ENCODE data around the gene NGF.
"Not testable (repeated sequence)": the region's sequence is repeated elsewhere in the genome, so short reads cannot be mapped to it uniquely, and the experiment has no call there.

NGF gene

DNA sequence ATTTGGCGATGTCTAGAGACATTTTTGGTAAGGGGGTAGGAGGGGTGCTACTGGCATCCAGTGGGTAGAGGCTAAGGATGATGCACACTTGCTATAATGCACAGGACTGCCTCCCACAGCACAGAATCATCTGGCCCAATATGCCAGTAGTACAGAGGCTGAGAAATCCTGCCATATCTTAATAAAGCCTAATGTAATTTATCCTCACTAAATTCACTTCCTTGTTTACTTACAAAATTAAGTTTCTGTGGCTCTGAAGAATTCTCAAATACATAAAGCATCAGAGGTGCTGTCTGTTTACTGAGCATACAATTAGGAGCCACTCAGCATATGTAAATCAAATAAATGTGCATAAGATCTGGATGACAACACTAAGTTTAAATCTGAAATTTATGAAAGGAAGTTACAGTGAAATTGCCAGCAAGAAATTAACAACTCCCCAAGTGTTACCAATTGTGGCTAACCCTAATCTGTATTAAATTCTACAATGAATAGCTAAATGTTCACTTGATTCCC, 26.5 kb downstream of the NGF start:
- Histone ChIP-seq H3K4me2 (ENCODE audit: low read depth, low read length) (no peak overlapping the region), H3K27ac (ENCODE audit: low read length) (no peak overlapping the region), H3K27me3 (replicated peaks; ENCODE audit: insufficient read depth, low read length) (no peaks in the 10 kb centered on the region), H3K9me2 (replicated peaks; ENCODE audit: insufficient read depth, low read length) (no peaks in the 10 kb centered on the region), H3K9me3 (replicated peaks; ENCODE audit: insufficient read depth, low read length) (no peaks in the 10 kb centered on the region), H2AFZ (ENCODE audit: low read length) (no peak overlapping the region), H4K20me1 (ENCODE audit: insufficient read depth, low read length) (no peaks in the 10 kb centered on the region), H3K36me3 (replicated peaks; ENCODE audit: insufficient read depth, low read length) (no peaks in the 10 kb centered on the region), H3K4me3 (ENCODE audit: low read length) (no peak overlapping the region), H3K4me1 (ENCODE audit: low read length) (0 out of 2 replicates have a peak, but pooled peaks cover 3% of the 10 kb centered on the region), H3K79me2 (ENCODE audit: low read length) (no peaks in the 10 kb centered on the region), H3K9ac (ENCODE audit: low read length) (no peak overlapping the region), H3F3A (ENCODE audit: insufficient read depth, low read length) (no peaks in the 10 kb centered on the region)
- TF ChIP-seq, protein P1, sequence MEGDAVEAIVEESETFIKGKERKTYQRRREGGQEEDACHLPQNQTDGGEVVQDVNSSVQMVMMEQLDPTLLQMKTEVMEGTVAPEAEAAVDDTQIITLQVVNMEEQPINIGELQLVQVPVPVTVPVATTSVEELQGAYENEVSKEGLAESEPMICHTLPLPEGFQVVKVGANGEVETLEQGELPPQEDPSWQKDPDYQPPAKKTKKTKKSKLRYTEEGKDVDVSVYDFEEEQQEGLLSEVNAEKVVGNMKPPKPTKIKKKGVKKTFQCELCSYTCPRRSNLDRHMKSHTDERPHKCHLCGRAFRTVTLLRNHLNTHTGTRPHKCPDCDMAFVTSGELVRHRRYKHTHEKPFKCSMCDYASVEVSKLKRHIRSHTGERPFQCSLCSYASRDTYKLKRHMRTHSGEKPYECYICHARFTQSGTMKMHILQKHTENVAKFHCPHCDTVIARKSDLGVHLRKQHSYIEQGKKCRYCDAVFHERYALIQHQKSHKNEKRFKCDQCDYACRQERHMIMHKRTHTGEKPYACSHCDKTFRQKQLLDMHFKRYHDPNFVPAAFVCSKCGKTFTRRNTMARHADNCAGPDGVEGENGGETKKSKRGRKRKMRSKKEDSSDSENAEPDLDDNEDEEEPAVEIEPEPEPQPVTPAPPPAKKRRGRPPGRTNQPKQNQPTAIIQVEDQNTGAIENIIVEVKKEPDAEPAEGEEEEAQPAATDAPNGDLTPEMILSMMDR (IDR thresholded peaks at IDR 0.05; ENCODE audit: low read length): no peak
- no peak for TF ChIP-seq EZH2phosphoT487 (IDR thresholded peaks at IDR 0.05; ENCODE audit: low read length)
- no peak for TF ChIP-seq EZH2 (optimal IDR thresholded peaks at IDR 0.05; ENCODE audit: low read depth, low read length)
- DNase-seq: no peak

DNA sequence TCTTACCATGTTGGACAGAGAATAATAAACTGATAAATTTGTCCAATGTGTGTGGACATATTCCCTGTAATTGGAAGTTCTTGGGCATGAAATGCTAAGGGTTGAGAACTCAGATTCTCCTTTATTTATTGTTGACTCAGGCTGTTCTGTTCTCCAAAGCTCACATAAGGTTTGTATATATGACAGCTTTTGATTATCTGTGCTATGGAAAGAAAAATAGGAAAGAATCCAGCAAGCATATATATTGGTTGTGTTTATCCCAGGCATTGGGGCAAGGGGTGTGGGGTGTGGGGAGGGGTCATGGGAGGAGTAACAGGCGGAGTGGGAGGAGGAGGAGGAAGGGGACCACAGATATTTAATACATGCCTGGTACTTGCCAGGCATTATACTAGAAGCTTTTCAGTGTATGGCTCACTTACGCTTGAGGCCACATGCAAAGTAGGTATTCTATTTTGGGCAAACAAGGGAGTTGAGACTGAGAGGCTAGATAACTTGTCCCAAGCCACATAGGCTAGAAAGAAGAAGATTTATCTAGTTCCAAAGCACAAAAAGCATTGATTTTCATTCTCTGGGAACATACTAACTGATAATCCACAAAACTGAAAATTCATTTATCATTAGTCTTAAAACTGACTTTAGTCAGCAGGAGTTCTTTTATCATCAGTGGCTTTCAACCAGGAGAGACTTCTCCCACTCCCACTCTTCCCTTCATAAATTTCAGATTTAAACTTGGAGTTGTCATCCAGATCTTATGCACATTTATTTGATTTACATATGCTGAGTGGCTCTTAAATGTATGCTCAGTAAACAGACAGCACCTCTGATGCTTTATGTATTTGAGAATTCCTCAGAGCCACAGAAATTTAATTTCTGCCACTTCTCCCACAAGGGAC, 27.2 kb downstream of the NGF start:
- Histone ChIP-seq H3K9me3 (replicated peaks; ENCODE audit: insufficient read depth, low read length) (no peaks in the 10 kb centered on the region), H3K79me2 (ENCODE audit: low read length) (no peaks in the 10 kb centered on the region), H3K9me2 (replicated peaks; ENCODE audit: insufficient read depth, low read length) (no peaks in the 10 kb centered on the region), H3K4me1 (ENCODE audit: low read length) (0 out of 2 replicates have a peak, but pooled peaks cover 3% of the 10 kb centered on the region), H4K20me1 (ENCODE audit: insufficient read depth, low read length) (no peaks in the 10 kb centered on the region), H3K9ac (ENCODE audit: low read length) (no peak overlapping the region), H3K27ac (ENCODE audit: low read length) (no peak overlapping the region), H2AFZ (ENCODE audit: low read length) (no peak overlapping the region), H3K4me2 (ENCODE audit: low read depth, low read length) (no peak overlapping the region), H3K36me3 (replicated peaks; ENCODE audit: insufficient read depth, low read length) (no peaks in the 10 kb centered on the region), H3K27me3 (replicated peaks; ENCODE audit: insufficient read depth, low read length) (no peaks in the 10 kb centered on the region), H3F3A (ENCODE audit: insufficient read depth, low read length) (no peaks in the 10 kb centered on the region), H3K4me3 (ENCODE audit: low read length) (no peak overlapping the region)
- no peak for DNase-seq
- no peak for TF ChIP-seq EZH2phosphoT487 (IDR thresholded peaks at IDR 0.05; ENCODE audit: low read length)
- TF ChIP-seq, protein P1 (IDR thresholded peaks at IDR 0.05; ENCODE audit: low read length): no peak
- no peak for TF ChIP-seq EZH2 (optimal IDR thresholded peaks at IDR 0.05; ENCODE audit: low read depth, low read length)

DNA sequence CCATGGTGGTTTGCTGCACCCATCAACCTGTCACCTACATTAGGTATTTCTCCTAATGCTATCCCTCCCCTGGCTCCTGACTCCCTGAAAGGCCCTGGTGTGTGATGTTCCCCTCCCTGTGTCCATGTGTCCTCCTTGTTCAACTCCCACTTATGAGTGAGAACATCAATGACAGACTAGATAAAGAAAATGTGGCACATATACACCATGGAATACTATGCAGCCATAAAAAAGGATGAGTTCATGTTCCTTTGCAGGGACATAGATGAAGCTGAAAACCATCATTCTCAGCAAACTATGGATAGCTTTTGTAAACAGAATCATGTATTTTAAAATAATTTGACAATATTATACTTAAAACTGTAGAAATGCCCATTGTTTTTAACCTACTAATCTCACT, 28.5 kb downstream of the NGF start:
- not testable (repeated sequence) for H3K4me2 ChIP-seq (ENCODE audit: low read depth, low read length); H3K4me3 ChIP-seq (ENCODE audit: low read length); H3F3A ChIP-seq (ENCODE audit: insufficient read depth, low read length); H3K9ac ChIP-seq (ENCODE audit: low read length); DNase-seq; H3K27ac ChIP-seq (ENCODE audit: low read length); H3K36me3 ChIP-seq (replicated peaks; ENCODE audit: insufficient read depth, low read length); H3K4me1 ChIP-seq (ENCODE audit: low read length); H3K9me3 ChIP-seq (replicated peaks; ENCODE audit: insufficient read depth, low read length); H4K20me1 ChIP-seq (ENCODE audit: insufficient read depth, low read length); H2AFZ ChIP-seq (ENCODE audit: low read length); H3K79me2 ChIP-seq (ENCODE audit: low read length); H3K27me3 ChIP-seq (replicated peaks; ENCODE audit: insufficient read depth, low read length); H3K9me2 ChIP-seq (replicated peaks; ENCODE audit: insufficient read depth, low read length)

DNA sequence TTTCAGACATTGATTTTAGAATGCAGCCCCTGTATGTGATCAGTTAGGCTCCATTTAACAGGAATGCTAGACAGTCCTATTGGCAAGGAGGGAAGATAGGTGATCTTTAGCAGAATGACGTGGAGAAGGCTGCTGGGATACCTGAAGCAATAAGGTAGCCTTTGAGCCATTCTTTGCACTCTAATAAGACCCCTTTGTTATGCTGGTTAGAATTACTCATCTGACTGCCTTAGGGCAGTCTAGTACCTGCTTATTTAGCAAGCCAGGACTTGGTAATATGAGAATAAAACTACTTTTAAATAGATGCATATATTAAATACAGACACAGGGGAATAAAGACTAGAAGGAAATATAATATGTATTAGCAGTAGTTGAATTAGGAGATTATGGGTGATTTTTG, 29.1 kb downstream of the NGF start:
- DNase-seq: no peak
- Histone ChIP-seq H3K27me3 (replicated peaks; ENCODE audit: insufficient read depth, low read length) (no peaks in the 10 kb centered on the region), H3F3A (ENCODE audit: insufficient read depth, low read length) (no peaks in the 10 kb centered on the region), H2AFZ (ENCODE audit: low read length) (no peak overlapping the region), H3K9ac (ENCODE audit: low read length) (no peak overlapping the region), H3K79me2 (ENCODE audit: low read length) (no peaks in the 10 kb centered on the region), H4K20me1 (ENCODE audit: insufficient read depth, low read length) (no peaks in the 10 kb centered on the region), H3K4me3 (ENCODE audit: low read length) (no peak overlapping the region), H3K4me1 (ENCODE audit: low read length) (0 out of 2 replicates have a peak, but pooled peaks cover 3% of the 10 kb centered on the region), H3K36me3 (replicated peaks; ENCODE audit: insufficient read depth, low read length) (no peaks in the 10 kb centered on the region), H3K4me2 (ENCODE audit: low read depth, low read length) (no peak overlapping the region), H3K27ac (ENCODE audit: low read length) (no peak overlapping the region), H3K9me3 (replicated peaks; ENCODE audit: insufficient read depth, low read length) (no peaks in the 10 kb centered on the region), H3K9me2 (replicated peaks; ENCODE audit: insufficient read depth, low read length) (no peaks in the 10 kb centered on the region)
- TF ChIP-seq EZH2 (optimal IDR thresholded peaks at IDR 0.05; ENCODE audit: low read depth, low read length): no peak
- TF ChIP-seq EZH2phosphoT487 (IDR thresholded peaks at IDR 0.05; ENCODE audit: low read length): no peak
- TF ChIP-seq, protein P1 (IDR thresholded peaks at IDR 0.05; ENCODE audit: low read length): no peak

Data from MM.1S (cell line).